Measurements from ENCODE around the gene OR52I2. TPM values are rescaled to one million over a fixed set of nuclear protein-coding genes. Genes with fewer than 3 reads are reported as not detected.

OR52I2 gene
- total RNA-seq (2021) (not detected in 2 replicates), Bru-seq, nascent RNA (not detected), BruChase-seq, experiment 1, labeled RNA remaining after a 2-hour chase (not detected), BruChase-seq, experiment 2, labeled RNA remaining after a 6-hour chase (not detected)
- long read RNA-seq: 0 reads

DNA sequence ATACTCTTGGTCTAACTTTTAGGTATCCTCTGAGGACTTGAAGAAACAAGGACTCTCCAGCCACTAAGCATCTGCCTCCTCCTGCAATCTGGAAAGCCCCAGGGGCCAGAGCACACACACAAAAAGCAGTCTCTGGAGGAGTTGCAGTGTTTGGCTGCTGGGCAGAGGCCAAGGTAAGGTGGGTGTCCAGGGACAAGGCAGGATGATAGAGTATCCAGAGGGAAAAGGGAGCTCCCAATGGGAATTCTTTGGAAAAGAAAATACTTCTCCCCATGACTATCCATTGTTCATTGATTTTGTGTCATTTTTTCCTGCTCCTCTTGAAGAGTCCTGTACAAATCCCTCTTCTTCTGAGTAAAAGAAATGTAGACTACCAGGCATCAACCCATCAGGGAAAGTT is at the start of gene OR52I2:
OR52I2 (plus strand) TSS at position 301 of the 400 bp plus-strand sequence.
- H4K20me1 ChIP-seq (ENCODE audit: insufficient read depth): no peaks in the 10 kb centered on the region
- H3K36me3 ChIP-seq (ENCODE audit: low read depth): no peaks in the 10 kb centered on the region
- no peak within 1 kb of the TSS for H3K4me3 ChIP-seq
- no peak within 1 kb of the TSS for H3K27ac ChIP-seq
- no peaks in the 10 kb centered on the region for H3K9me2 ChIP-seq (ENCODE audit: insufficient read depth)
- H3K4me2 ChIP-seq: no peak within 1 kb of the TSS
- H2AFZ ChIP-seq: no peak within 1 kb of the TSS
- H3K4me1 ChIP-seq (replicated peaks; ENCODE audit: insufficient read depth): no peaks in the 10 kb centered on the region
- H3K9me3 ChIP-seq (ENCODE audit: insufficient read depth, low read depth): no peaks in the 10 kb centered on the region
- peaks cover 14% of the 10 kb centered on the region; the same call in 1 of the 2 replicates for H3K27me3 ChIP-seq (ENCODE audit: insufficient read depth, low read depth)
- no TSS peak for BruUV-seq (replicated peaks)
- TF ChIP-seq EZH2 (IDR thresholded peaks at IDR 0.05; ENCODE audit: low read depth) (no peak), CTCF (conservative IDR thresholded peaks at IDR 0.05) (no peak)
- H3K79me2 ChIP-seq (ENCODE audit: low read depth): no peaks in the 10 kb centered on the region
- ChIA-PET CTCF (no interaction called here), POLR2A (ENCODE audit: unreplicated experiment) (no interaction called here)
- DNase-seq: no peak
- H3F3A ChIP-seq (ENCODE audit: insufficient read depth, low read depth): no peaks in the 10 kb centered on the region
- intact Hi-C loops (cut with micrococcal nuclease; ENCODE audit: unreplicated experiment): no loop called here

DNA sequence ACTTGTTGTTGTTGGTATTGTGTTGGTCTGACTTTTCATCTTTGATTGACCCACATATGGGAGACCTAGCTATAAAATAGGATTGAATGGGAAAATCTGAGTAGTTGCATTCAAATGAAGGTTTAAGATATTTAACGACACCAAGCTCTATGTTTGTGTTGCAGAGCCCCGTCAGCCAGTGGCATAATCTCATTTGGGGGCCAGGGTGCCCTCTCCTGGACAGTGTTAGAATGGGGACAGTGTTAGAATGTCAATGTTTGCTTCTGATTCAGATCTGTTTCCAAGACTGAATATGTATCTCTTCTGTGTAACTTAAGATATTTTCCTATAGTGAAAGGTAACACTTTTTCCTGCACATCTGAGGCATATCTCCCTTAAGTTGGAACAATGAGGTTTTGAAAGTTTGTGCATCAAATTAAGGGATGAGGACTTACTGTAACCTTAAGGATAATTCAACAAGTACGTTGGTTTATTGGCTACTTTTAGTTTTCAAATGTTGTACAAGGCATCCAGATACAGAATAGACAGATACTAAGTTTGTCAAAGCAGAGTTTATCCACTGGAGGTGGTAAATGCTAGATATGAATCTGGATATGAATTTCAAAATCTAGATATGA is 41.8 kb upstream of the OR52I2 start:
- POLR2A ChIA-PET (ENCODE audit: unreplicated experiment): no interaction called here
- CTCF ChIA-PET: interaction anchor here (1.2 kb wide), 1 partner anchor 353 kb away, joined by 3 read pairs; no protein-coding TSS in a partner anchor
- intact Hi-C loops (cut with micrococcal nuclease; ENCODE audit: unreplicated experiment): loop anchor here (1.0 kb wide), 1 partner anchor 352 kb away; no protein-coding TSS in a partner anchor
- no peak overlapping the region for H2AFZ ChIP-seq
- no peaks in the 10 kb centered on the region for H3K4me1 ChIP-seq (replicated peaks; ENCODE audit: insufficient read depth)
- H3K27ac ChIP-seq: no peak overlapping the region
- H3K79me2 ChIP-seq (ENCODE audit: low read depth): no peaks in the 10 kb centered on the region
- no peak overlapping the region for H3K4me2 ChIP-seq
- no peaks in the 10 kb centered on the region for H3K36me3 ChIP-seq (ENCODE audit: low read depth)
- DNase-seq: peak in 1 of 2 experiments; percentile 1
- H3K9me3 ChIP-seq (ENCODE audit: insufficient read depth, low read depth): no peaks in the 10 kb centered on the region
- H3K9me2 ChIP-seq (ENCODE audit: insufficient read depth): no peaks in the 10 kb centered on the region
- no peak overlapping the region for H3K4me3 ChIP-seq
- no peaks in the 10 kb centered on the region for H3K27me3 ChIP-seq (ENCODE audit: insufficient read depth, low read depth)
- TF ChIP-seq CTCF (conservative IDR thresholded peaks at IDR 0.05) (peak; percentile 61), EZH2 (IDR thresholded peaks at IDR 0.05; ENCODE audit: low read depth) (no peak)
- no TSS peak for BruUV-seq (replicated peaks)
- no peaks in the 10 kb centered on the region for H4K20me1 ChIP-seq (ENCODE audit: insufficient read depth)
- H3F3A ChIP-seq (ENCODE audit: insufficient read depth, low read depth): no peaks in the 10 kb centered on the region

- H3F3A ChIP-seq (ENCODE audit: insufficient read depth, low read depth): no peaks in the 10 kb centered on the region
- TF ChIP-seq EZH2 (IDR thresholded peaks at IDR 0.05; ENCODE audit: low read depth): no peak
- no peaks in the 10 kb centered on the region for H3K36me3 ChIP-seq (ENCODE audit: low read depth)
- H3K9me3 ChIP-seq (ENCODE audit: insufficient read depth, low read depth): no peaks in the 10 kb centered on the region
- H3K9me2 ChIP-seq (ENCODE audit: insufficient read depth): no peaks in the 10 kb centered on the region
- ChIA-PET POLR2A (ENCODE audit: unreplicated experiment) (no interaction called here), CTCF (no interaction called here)
- H3K4me3 ChIP-seq: no peak overlapping the region
- no peak overlapping the region for H3K4me2 ChIP-seq
- H2AFZ ChIP-seq: no peak overlapping the region
- DNase-seq: no peak
- BruUV-seq (replicated peaks): no TSS peak
- no peak overlapping the region for H3K27ac ChIP-seq
- H3K4me1 ChIP-seq (replicated peaks; ENCODE audit: insufficient read depth): no peaks in the 10 kb centered on the region
- no peaks in the 10 kb centered on the region for H3K27me3 ChIP-seq (ENCODE audit: insufficient read depth, low read depth)
- intact Hi-C loops (cut with micrococcal nuclease; ENCODE audit: unreplicated experiment): no loop called here
- H4K20me1 ChIP-seq (ENCODE audit: insufficient read depth): no peaks in the 10 kb centered on the region
- H3K79me2 ChIP-seq (ENCODE audit: low read depth): no peaks in the 10 kb centered on the region
Observed at GRCh38 chr11:4541071-4541470, 40.5 kb upstream of the OR52I2 start.
